ENCODE measurements around the gene SLC2A4RG. TPM values are rescaled to one million over a fixed set of nuclear protein-coding genes. Genes with fewer than 3 reads are reported as not detected.
A peak's percentile ranks its signal among the peaks of the same experiment; 100 is the strongest.

SLC2A4RG gene
- total RNA-seq, 1 donor from 2014 or later: 14.1 TPM

DNA sequence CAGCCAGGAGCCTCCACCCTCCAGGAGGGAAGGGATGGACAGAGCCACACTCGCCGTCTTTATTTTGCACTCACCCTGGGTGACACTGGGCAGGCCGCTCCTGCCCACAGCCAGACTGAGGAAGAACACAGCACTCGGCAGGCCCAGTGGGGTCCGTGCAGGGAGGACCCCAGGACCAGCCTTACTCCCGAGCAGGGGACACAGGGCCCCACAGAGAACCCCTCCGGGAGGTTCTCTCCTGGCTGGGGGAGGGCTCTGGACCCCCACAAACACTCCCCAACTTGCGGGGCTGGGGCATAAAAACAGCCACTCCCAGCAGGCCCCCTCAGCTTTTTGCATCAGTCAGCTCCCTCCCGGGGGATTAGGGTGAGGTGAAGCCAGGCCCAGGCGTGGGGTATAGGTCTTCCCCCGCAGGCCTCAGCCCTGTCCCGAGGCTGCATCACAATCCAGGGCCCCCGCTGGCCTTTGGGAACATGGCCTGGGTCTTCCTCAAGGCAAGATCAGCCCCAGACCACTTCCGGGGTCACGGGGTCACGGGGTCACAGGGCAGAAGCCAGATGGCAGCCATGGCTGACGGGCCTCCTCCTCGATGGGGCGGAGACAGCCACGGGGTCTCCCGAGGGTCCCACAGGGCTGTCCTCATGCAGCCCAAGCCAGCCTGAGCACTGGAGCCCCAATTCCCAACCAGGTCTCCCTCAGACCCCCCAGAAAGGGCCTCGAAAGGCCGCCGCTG, 39.9 kb upstream of the SLC2A4RG start:
- no peak for DNase-seq (ENCODE audit: low read depth, low spot score)

DNA sequence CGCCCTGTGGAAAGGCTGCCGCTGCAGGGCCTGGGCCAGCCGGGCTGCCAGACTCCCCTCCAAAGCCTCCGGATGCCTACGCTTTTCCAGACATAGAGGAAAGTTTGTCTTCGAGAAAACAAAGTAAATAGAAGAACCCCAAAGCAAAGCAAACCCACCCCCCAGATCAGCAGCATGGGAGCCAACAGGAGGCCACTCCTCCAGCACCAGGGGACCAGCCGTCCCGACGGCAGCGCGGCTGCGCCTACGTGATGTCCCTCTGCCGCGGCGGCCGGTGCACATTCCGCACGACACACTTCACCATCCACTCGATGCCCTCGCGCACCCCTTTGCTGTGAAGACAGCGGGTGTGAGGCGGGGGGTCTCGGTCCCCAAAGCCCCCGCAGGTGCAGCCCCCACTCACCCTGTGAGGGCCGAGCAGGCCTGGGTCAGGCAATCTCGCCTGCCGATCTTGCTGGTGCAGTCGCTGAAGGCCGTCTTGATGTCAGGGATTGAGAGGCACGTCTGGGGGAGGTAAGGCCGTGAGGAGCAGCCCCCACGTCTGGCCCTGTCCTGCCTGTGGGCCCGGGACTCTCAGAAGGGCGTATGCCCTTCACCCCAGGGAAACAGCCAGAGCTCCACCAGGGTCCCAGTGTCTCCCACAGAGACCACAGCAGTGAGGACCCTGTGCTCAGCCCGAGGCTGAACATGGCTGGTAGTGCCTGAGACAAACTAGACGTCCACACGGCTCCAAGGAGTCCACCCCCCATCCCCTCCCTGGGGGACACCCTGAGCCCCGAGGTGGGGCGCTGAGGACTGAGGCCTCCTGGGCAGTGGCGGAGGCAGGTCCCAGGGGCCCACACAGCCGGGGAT, 39.2 kb upstream of the SLC2A4RG start:
- no peak for DNase-seq (ENCODE audit: low read depth, low spot score)

DNA sequence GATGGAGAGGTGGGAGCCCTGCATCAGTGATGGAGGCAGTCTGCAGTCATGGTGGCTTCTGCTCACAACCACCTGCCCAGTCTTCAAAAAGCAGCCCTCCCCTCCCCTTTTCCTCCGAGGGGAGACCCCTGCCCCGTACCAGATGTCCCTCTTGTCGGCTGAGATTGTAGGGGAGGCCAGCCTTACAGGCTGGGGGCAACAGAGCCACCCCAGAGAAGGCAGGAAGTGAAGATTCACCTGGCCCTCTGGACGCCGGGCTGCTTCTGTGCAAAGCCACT, 38.6 kb upstream of the SLC2A4RG start:
- no peak for DNase-seq (ENCODE audit: low read depth, low spot score)

DNA sequence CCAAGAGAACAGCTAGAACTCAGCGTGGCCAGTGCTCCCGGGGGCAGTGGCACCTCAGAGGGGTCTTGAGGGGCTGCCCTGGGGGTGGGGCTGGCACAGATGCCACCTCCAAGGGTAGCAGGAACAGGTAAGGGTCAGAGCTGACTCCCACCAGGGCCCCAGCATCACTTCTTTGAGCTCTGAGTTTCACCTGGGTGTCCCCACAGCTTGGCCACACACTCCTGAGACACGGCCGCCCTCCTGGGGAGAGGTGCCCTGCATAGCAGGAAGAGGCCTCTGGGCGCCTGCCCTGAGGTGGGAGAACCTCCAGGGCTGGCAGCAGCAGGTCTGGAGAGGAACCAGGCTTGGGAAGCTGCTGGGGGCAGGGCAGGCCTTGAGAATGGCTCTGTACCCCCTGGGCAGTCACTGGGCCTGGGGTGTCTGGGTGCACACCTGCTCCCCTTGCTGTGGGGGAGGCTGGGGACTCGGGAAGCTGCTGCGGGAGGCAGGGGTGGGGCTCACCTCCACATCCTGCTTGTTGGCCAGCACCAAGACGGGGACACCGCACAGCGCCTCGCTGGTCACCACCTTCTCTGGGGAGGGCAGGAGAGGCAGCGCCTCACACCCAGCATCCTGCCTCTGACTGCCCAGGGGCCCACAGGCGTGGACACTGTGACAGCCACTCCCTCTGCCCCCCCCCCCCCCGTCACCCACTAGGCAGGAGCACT, 38.1 kb upstream of the SLC2A4RG start:
- DNase-seq (ENCODE audit: low read depth, low spot score): no peak

DNA sequence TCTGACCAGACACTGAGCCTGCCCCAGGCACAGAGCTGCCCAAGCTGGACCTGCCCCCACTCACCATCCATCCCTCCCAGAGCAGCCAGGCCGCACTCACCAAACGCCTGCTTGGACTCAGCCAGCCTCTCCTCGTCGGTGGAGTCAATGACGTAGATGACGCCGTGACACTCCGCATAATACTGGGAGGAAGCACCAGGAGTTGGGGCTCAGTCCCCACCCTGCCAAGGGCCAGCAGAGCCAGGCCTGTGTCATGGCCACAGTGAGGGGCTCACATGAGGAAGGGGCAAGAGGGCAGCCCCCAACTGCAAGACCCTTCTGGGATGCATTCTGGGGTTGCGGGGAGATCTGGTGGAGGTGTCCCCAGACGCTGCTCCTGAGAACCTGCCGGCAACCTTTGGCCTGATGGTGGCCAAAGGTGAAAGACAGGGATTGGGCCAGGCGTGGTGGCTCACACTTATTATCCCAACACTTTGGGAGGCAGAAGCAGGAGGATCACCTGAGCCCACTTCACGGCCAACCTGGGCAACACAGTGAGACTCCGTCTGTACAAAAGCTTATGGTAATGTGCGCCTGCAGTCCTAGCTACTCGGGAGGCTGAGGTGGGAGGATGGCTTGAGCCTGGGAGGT, 37.4 kb upstream of the SLC2A4RG start:
- DNase-seq (ENCODE audit: low read depth, low spot score): no peak

DNA sequence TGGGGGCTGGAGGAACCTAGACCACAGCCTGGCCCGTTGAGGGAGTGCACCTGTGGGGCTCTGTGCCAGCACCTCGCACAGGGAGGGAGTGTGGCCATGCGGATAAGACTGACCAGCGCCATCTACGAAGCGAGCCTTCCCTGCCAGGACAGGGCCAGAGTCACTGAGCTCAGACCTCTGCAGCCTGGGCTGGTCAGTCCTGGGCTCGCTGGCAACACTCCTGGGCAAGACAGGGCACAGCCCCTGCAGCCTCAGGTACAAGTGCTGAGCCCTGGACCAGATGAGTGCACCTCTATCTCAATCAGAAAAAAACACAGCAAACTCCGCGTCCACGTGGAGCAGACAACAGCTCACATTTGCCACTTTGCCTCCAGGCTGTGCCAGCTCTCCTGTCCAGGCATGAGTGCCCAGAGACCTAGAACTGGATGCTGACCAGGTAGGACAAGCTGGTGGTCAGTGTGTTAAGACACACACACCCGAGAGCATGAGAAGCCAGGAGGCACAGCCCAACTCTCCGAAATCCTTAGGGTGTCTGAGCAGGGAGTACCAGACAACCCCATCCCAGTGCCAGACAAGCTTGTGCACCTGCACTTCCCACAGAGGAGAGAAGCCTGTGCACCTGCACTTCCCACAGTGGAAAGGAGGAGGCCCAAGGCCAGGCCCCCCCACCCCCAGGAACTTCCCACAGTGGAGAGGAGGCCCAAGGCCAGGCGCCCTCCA, 36.7 kb upstream of the SLC2A4RG start:
- no peak for DNase-seq (ENCODE audit: low read depth, low spot score)

DNA sequence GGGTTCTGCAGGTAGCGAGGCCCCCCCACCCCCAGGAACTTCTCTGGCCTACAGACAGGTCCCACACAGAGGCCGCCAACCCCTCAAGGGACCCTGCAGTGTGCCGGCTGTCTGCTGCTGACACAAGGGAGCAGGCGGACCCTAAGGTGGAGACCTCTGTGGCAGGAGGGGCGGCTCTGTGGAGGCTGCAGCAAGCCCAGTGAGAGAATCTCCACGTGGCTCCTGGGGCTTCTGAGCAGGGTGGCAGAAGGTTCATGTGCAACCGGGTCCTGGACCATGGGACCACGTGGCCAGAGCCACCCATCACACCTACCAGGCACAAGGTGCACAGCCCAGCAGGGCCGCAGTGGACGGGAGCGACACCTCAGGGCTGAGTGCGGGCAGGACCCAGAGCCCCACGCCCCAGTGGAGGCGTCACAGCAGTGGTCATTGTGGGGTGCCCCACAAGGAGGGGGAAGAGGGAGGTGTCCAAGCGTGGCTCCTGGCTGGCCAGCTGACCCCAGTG, 36.1 kb upstream of the SLC2A4RG start:
- no peak for DNase-seq (ENCODE audit: low read depth, low spot score)

DNA sequence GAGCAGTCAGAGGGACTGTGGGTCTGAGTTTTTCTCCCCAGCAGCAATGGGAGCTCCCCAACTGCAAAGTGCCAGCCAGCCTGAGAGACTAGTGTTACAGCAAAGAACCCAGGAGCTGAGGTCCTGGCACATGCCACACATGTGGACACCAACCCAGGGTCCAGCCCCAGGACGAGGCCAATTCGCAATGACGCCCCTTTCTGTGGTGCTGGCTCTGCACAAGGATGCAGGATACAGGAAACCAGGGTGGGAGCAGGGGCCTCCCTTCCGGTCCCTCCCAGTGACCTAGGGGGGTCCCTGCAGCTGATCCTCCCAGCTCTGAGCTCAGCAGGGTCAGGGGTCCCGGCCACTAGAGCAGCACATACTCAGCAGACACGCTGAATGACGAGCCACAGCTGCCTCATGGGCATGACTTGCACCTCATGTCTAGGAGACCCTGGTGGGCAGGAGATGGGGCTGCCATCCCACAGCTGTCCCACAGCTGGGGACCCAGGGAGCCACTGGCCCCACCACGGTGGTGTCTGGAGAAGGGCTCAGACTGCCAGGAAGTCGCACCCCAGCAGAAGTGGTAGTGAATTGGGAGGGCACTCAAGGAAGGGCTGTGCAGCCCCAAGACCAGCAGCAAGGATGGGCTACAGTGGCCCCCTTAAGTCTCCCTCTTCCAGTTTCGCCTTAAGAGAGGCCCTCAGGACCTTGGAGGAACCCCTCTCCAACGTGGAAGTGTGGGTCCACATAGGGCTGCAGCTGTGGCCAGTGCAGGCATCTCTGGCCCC, 35.4 kb upstream of the SLC2A4RG start:
- no peak for DNase-seq (ENCODE audit: low read depth, low spot score)

DNA sequence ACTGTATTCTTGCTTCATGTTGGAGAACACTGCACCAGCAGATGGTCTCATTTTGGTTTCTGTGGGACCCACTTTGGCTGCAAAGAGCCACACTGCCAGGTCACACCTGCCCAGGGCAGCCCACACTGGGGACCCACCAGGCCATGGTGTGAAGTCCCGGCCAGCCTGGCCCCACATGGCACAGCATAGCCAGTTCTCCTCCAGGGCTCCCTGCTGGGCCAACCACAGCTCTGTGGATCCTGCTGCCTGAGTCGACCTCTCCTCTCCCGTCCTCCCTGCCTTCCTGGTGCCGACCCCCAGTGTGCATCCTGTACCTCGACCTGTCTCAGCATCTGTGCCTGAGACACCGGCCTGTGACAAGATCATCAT, 34.8 kb upstream of the SLC2A4RG start:
- no peak for DNase-seq (ENCODE audit: low read depth, low spot score)

DNA sequence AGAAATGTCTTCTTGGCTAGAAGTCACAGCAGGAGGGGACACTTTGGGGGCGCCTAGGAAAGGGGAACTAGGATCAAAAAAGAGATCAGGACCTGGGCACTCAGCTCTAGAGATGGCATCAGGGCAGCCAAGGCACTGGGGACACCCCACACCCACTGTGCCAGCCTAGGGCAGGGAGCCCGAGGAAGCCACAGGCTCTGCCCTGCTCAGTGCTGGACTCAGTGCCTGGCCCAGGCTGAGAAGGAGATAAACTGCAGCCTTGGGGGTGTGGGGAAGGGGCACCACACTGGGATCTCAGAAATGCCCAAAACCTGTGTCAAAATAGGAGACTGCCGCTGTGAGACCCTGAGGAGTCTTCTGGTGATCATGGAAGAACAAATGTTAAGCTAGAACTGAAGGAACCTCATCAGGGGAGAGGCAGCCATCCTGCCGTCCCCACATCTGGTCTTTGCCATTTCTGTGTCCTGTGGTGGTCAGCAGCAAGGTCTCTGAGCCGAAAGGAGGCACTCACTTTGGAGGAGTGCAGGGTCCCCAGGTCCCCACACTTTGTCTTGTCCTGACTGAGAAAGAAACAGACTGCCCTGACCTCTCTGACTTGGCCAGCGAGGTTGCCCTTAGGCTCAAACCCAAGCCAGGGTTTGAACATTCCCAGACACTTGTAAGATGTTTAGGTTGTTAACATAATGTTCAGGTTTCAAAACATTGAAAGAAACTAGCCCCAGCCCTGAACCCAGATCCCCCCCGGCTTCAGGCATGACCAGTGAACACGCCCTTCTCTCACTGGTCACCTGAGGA, 34.1 kb upstream of the SLC2A4RG start:
- DNase-seq (ENCODE audit: low read depth, low spot score): no peak

DNA sequence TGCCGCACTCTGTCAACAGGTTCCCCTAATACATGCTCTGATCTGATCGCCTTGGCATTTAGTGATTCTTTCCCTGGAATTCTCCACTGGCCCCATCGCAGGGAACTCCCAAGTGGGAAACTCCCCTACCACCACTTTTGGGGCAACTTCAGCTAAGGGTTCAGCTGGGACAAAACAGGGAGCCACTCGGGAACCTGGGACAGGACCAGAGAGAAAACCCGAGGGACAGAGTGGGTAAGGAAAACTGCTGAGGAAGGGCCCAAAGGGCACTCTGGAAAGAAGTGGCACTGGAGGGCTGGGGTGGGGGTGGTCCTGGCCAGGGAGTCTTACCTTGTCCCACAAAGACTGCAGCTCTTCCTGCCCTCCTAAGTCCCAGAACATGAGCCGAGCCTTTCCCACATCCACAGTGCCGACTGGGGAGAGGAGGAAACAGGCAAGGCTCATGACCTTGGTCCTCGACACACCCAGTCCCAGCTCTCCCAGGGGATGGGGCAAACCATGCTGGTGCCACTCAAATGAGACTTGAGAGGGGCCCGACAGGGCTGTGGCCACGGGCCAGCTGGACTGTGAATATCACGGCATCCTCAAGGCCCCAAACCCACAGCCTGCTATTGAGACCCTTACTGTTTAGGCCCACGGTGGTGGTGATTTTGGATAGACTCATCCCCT, 33.4 kb upstream of the SLC2A4RG start:
- no peak for DNase-seq (ENCODE audit: low read depth, low spot score)

DNA sequence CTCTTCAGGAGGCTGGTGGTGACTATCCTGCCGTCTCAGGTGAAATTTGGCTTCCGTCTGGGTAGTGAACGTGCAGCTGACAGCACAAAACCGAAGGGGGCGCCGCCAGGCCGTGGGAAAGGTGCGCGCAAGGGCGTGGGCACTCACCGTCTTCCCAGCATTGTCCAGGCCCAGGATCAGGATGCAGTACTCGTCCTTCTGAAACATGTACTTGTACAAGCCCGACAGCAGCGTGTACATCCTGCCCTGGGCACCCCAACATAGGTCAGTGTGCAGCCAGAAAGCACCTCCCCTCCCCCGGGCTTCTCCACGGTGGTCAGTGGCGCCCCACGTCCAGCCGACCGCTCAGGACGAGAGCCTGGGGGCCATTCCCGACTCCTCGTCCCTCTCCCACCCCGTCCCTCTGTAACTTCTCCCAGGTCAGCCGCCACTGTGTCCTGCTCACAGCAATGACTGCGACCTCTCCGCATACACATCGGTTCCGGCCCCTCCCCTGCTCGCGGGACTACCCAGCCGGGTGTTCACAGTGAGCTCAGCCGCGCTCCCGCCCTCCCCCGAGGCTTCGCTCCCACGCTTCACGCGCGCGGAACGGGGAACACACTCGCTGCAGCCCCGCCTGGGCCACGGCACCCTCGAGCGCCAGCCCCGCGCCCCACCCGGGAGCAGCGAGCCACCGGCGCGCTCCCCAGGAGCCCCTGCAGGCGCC, 32.6 kb upstream of the SLC2A4RG start:
- no peak for DNase-seq (ENCODE audit: low read depth, low spot score)

DNA sequence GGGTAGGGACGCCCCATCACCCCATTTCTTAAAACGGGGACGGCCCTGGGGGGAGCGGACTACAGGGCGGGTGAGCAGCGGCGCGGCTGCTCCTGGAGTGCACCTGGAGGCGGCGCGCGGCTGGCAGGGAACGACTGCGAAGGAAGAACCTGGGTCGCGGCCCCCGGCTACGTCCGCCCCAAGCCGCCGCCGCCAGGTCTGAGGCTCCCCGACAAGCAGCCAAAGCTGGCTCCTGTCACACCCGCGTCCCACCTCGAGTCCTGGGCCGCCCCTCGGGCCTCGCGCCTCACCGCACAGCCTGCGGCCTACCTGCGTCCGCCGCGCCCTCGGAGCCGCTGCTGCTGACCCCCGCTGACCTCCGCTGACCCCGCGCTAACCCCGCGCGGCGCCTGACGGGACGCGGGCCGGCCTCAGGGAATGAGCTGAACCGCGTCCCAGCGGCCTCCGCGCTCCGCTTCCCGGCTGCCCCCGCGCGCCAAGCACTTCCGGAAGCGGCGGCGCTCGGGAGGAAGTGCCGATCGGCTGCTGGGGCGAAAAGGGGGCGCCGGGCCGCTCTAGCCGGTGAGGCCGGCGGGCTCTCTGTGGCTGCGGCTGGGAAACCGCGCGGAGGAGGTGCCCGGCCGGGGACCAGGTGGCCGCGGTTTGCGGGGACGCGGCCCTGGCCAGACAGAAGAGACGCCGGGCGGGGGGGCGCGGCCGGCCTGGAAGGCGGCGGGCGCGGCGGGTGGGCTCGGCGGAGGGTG, 31.8 kb upstream of the SLC2A4RG start, which contains the start of the genes ARFRP1 and ZGPAT:
ARFRP1 (minus strand) TSS at position 419 of the 743 bp plus-strand sequence. CDS start 885 bp downstream, outside the sequence.
ZGPAT (plus strand) TSS at position 482 of the 743 bp plus-strand sequence. CDS start 542 bp downstream, outside the sequence.
- peak; percentile 40 for DNase-seq (ENCODE audit: low read depth, low spot score)

DNA sequence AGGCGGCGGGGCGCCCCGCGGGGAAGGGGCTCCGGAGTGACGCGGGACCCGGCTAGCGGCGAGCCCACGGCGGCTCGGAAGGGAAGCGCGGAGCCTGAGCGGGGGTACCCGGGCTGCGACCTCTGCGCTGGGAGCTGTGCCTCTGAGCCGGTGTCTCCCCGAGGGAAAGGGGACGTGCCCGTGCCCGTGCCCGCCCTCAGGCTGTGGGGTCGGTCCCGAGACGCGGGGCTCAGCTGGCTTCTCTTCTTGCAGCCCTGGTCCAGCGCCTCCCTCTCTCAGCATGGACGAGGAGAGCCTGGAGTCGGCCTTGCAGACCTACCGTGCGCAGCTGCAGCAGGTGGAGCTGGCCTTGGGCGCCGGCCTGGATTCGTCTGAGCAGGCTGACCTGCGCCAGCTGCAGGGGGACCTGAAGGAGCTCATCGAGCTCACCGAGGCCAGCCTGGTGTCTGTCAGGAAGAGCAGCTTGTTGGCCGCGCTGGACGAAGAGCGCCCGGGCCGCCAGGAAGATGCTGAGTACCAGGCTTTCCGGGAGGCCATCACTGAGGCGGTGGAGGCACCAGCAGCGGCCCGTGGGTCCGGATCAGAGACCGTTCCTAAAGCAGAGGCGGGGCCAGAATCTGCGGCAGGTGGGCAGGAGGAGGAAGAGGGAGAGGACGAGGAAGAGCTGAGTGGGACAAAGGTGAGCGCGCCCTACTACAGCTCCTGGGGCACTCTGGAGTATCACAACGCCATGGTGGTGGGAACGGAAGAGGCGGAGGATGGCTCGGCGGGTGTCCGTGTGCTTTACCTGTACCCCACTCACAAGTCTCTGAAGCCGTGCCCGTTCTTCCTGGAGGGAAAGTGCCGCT, 31.1 kb upstream of the SLC2A4RG start:
- no peak for DNase-seq (ENCODE audit: low read depth, low spot score)

DNA sequence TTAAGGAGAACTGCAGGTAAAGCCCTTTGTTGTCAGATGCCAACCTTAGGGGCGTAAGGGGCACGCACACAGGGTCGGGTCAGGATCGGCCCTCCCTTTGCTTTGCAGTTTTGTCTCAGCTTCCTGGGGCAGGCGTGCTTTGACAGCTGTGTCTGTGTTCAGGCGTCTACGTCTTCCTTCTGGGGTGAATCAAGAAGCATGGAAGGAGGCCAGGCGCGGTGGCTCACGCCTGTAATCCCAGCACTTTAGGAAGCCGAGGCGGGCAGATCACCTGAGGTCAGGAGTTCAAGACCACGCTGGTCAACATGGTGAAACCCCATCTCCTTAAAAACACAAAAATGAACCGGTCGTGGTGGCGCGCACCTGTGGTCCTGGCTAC, 30.4 kb upstream of the SLC2A4RG start:
- DNase-seq (ENCODE audit: low read depth, low spot score): no peak

DNA sequence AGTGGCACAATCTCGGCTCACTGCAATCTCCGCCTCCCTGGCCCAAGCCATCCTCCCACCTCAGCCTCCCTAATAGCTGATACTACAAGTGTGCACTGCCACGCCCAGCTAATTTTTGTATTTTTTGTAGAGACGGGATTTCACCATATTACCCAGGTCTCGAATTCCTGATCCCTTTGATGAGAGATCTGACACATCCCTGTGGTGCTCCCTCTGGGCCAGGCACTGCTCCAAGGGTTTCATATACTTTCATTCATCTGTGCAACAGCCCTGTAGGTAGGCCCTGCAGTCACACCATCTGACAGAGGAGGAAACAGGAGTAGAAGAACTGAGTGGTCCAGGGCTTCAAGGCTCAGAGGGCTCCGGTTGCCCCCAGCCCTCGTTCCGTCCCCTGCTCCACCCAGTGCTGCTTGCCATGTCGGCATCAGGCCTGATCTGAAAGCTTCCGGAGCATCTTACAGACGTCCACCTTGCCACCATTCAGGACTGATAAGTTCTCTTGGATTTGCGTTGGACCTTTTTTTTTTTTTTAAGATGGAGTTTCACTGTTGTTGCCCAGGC, 28.4 kb upstream of the SLC2A4RG start:
- no peak for DNase-seq (ENCODE audit: low read depth, low spot score)

Measured in pulmonary artery endothelial cell (primary cell).